Measurements from ENCODE around the gene PALB2. TPM values are rescaled to one million over a fixed set of nuclear protein-coding genes. Genes with fewer than 3 reads are reported as not detected.

Gene PALB2
- total and polyA plus RNA-seq, 2 of the 13 experiments (the other 11 are each of a cell fraction or from before 2014, with no cell fraction given) = 12.1 to 40.9 TPM

- Histone ChIP-seq H3K4me1 (ENCODE audit: insufficient read depth, low read length) (peaks cover 8% of the 10 kb centered on the region), H4K20me1 (ENCODE audit: insufficient read depth, low read length) (peaks cover 19% of the 10 kb centered on the region), H3K27ac (ENCODE audit: extremely low read length, insufficient read depth, low read length) (no peak overlapping the region), H3K79me2 (ENCODE audit: insufficient read depth, low read length) (peaks cover 56% of the 10 kb centered on the region), H2AFZ (ENCODE audit: low read length) (no peak overlapping the region), H3K9me3 (ENCODE audit: low read length) (no peaks in the 10 kb centered on the region), H3K4me2 (ENCODE audit: low read depth, low read length) (no peak overlapping the region), H3K27me3 (ENCODE audit: control insufficient read depth in 1 of 2, insufficient read depth in 2 of 2, low read length in 2 of 2) (no peaks in the 10 kb centered on the region), H3K9ac (ENCODE audit: insufficient read depth, low read depth, low read length) (no peak overlapping the region), H3K36me3 (replicated peaks in 1 of 2; ENCODE audit: control insufficient read depth in 1 of 2, insufficient read depth in 2 of 2, low read length in 2 of 2) (peaks cover 51 to 85% of the 10 kb centered on the region in 2 experiments), H3K4me3 (replicated peaks in 1 of 3; ENCODE audit: insufficient read depth in 1 of 3, low read depth in 2 of 3, low read length in 3 of 3) (no peak overlapping the region)
- TF ChIP-seq ARHGAP35 (CRISPR knock-in tag; IDR thresholded peaks at IDR 0.05; ENCODE audit: borderline replicate concordance) (no peak), EED (CRISPR knock-in tag; IDR thresholded peaks at IDR 0.05) (0 out of 2 replicates have a peak, but pooled peaks have one; percentile 19), RBM22 (optimal IDR thresholded peaks at IDR 0.05; ENCODE audit: low read length) (peak; percentile 24), CBX1 (IDR thresholded peaks at IDR 0.05; ENCODE audit: low read depth) (no peak)
- TF ChIP-seq, protein P1, sequence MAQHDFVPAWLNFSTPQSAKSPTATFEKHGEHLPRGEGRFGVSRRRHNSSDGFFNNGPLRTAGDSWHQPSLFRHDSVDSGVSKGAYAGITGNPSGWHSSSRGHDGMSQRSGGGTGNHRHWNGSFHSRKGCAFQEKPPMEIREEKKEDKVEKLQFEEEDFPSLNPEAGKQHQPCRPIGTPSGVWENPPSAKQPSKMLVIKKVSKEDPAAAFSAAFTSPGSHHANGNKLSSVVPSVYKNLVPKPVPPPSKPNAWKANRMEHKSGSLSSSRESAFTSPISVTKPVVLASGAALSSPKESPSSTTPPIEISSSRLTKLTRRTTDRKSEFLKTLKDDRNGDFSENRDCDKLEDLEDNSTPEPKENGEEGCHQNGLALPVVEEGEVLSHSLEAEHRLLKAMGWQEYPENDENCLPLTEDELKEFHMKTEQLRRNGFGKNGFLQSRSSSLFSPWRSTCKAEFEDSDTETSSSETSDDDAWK (CRISPR knock-in tag; IDR thresholded peaks at IDR 0.05) = no peak
- no peak for FAIRE-seq
- DNase-seq (ENCODE audit: low spot score) = no peak
- POLR2A ChIA-PET = no interaction called here
- CTCF ChIA-PET (ENCODE audit: low intra/inter-chr PET ratio, low total read pairs) = no interaction called here
- in situ Hi-C loops (cut with HindIII; ENCODE audit: extremely low pct_ligation_motif_present, low pct_unique_long_range_greater_than_20kb) = no loop called here
- 100% methylated on average over 5 of the region's 5 CpGs for WGBS (ENCODE audit: low lambda C conversion rate)
- BruUV-seq (replicated peaks) = no TSS peak
- no peak for ATAC-seq
- intact Hi-C loops (cut with micrococcal nuclease; ENCODE audit: unreplicated experiment) = no loop called here
Measured at GRCh38 chr16:23587726-23588125, 53.4 kb downstream of the PALB2 start.

GRCh38 chr16:23584186-23585076 is 56.7 kb downstream of the PALB2 start:
- intact Hi-C loops (cut with micrococcal nuclease; ENCODE audit: unreplicated experiment) = no loop called here
- Histone ChIP-seq H3K4me3 (replicated peaks in 1 of 3; ENCODE audit: insufficient read depth in 1 of 3, low read depth in 2 of 3, low read length in 3 of 3) (no peak overlapping the region), H3K9me3 (ENCODE audit: low read length) (no peaks in the 10 kb centered on the region), H3K79me2 (ENCODE audit: insufficient read depth, low read length) (peaks cover 23% of the 10 kb centered on the region), H4K20me1 (ENCODE audit: insufficient read depth, low read length) (no peaks in the 10 kb centered on the region; the same call in 1 of the 2 replicates), H3K9ac (ENCODE audit: insufficient read depth, low read depth, low read length) (no peak overlapping the region), H3K4me1 (ENCODE audit: insufficient read depth, low read length) (no peaks in the 10 kb centered on the region), H3K27me3 (ENCODE audit: control insufficient read depth in 1 of 2, insufficient read depth in 2 of 2, low read length in 2 of 2) (no peaks in the 10 kb centered on the region), H3K27ac (ENCODE audit: extremely low read length, insufficient read depth, low read length) (no peak overlapping the region), H3K36me3 (replicated peaks in 1 of 2; ENCODE audit: control insufficient read depth in 1 of 2, insufficient read depth in 2 of 2, low read length in 2 of 2) (peaks cover 33 to 76% of the 10 kb centered on the region in 2 experiments), H3K4me2 (ENCODE audit: low read depth, low read length) (no peak overlapping the region), H2AFZ (ENCODE audit: low read length) (no peak overlapping the region)
- no peak for FAIRE-seq
- CTCF ChIA-PET (ENCODE audit: low intra/inter-chr PET ratio, low total read pairs) = no interaction called here
- no TSS peak for BruUV-seq (replicated peaks)
- in situ Hi-C loops (cut with HindIII; ENCODE audit: extremely low pct_ligation_motif_present, low pct_unique_long_range_greater_than_20kb) = no loop called here
- POLR2A ChIA-PET = interaction anchor here (0.6 to 1.4 kb wide), 2 partner anchors 27 to 45 kb away, joined by 3 read pairs; partner anchors contain the start of gene UBFD1
- WGBS (ENCODE audit: low lambda C conversion rate) = 88% methylated on average over 13 of the region's 14 CpGs
- no peak for DNase-seq (ENCODE audit: low spot score)
- ATAC-seq = no peak
- no peak for TF ChIP-seq ZNF318 (CRISPR knock-in tag; IDR thresholded peaks at IDR 0.05)
- 0 out of 2 replicates have a peak, but pooled peaks have one; percentile 30 for TF ChIP-seq NRL (CRISPR knock-in tag; IDR thresholded peaks at IDR 0.05; ENCODE audit: borderline replicate concordance)

All from HepG2 (cell line).